ENCODE data around the gene SLC8A1. TPM values are rescaled to one million over a fixed set of nuclear protein-coding genes. Genes with fewer than 3 reads are reported as not detected.

The SLC8A1 gene
- total RNA-seq, 1 donor from 2014 or later, result 1.9 TPM

- no peaks in the 10 kb centered on the region for H3K9me3 Mint-ChIP-seq (ENCODE audit: unreplicated experiment)
- DNase-seq, result no peak
Observed at GRCh38 chr2:40169430-40169829, 282.5 kb downstream of the SLC8A1 start.

GRCh38 chr2:40168546-40168945, 283.3 kb downstream of the SLC8A1 start:
- DNase-seq, result no peak
- peaks cover 10% of the 10 kb centered on the region for H3K4me1 Mint-ChIP-seq (ENCODE audit: low read depth, unreplicated experiment)
- no peaks in the 10 kb centered on the region for H3K9me3 Mint-ChIP-seq (ENCODE audit: unreplicated experiment)
- H3K27ac Mint-ChIP-seq (ENCODE audit: unreplicated experiment), result no peak overlapping the region
- TF ChIP-seq CTCF (IDR thresholded peaks at IDR 0.05; ENCODE audit: partially characterized antibody, unreplicated experiment), result no peak
- H3K36me3 Mint-ChIP-seq (ENCODE audit: unreplicated experiment), result no peaks in the 10 kb centered on the region
- H3K4me3 Mint-ChIP-seq (ENCODE audit: unreplicated experiment), result no peak overlapping the region
- H3K27me3 Mint-ChIP-seq (ENCODE audit: unreplicated experiment), result peaks cover 2% of the 10 kb centered on the region

More at GRCh38 chr2:40169430-40169829, 282.5 kb downstream of the SLC8A1 start:
- no peak overlapping the region for H3K4me3 Mint-ChIP-seq (ENCODE audit: unreplicated experiment)
- no peak for TF ChIP-seq CTCF (IDR thresholded peaks at IDR 0.05; ENCODE audit: partially characterized antibody, unreplicated experiment)
- H3K4me1 Mint-ChIP-seq (ENCODE audit: low read depth, unreplicated experiment), result peaks cover 9% of the 10 kb centered on the region
- no peak overlapping the region for H3K27ac Mint-ChIP-seq (ENCODE audit: unreplicated experiment)
- no peaks in the 10 kb centered on the region for H3K36me3 Mint-ChIP-seq (ENCODE audit: unreplicated experiment)
- H3K27me3 Mint-ChIP-seq (ENCODE audit: unreplicated experiment), result peaks cover 2% of the 10 kb centered on the region

- Mint-ChIP-seq H3K9me3 (ENCODE audit: unreplicated experiment) (no peaks in the 10 kb centered on the region), H3K27ac (ENCODE audit: unreplicated experiment) (no peak overlapping the region), H3K4me1 (ENCODE audit: low read depth, unreplicated experiment) (peaks cover 10% of the 10 kb centered on the region), H3K27me3 (ENCODE audit: unreplicated experiment) (peaks cover 2% of the 10 kb centered on the region), H3K4me3 (ENCODE audit: unreplicated experiment) (no peak overlapping the region), H3K36me3 (ENCODE audit: unreplicated experiment) (no peaks in the 10 kb centered on the region)
- DNase-seq, result no peak
- TF ChIP-seq CTCF (IDR thresholded peaks at IDR 0.05; ENCODE audit: partially characterized antibody, unreplicated experiment), result no peak
Observed at GRCh38 chr2:40168032-40168431, 283.9 kb downstream of the SLC8A1 start.

GRCh38 chr2:40166006-40166405, 285.9 kb downstream of the SLC8A1 start:
- Mint-ChIP-seq H3K4me1 (ENCODE audit: low read depth, unreplicated experiment) (peaks cover 10% of the 10 kb centered on the region), H3K9me3 (ENCODE audit: unreplicated experiment) (no peaks in the 10 kb centered on the region), H3K4me3 (ENCODE audit: unreplicated experiment) (no peak overlapping the region), H3K36me3 (ENCODE audit: unreplicated experiment) (no peaks in the 10 kb centered on the region), H3K27ac (ENCODE audit: unreplicated experiment) (no peak overlapping the region), H3K27me3 (ENCODE audit: unreplicated experiment) (peaks cover 2% of the 10 kb centered on the region)
- TF ChIP-seq CTCF (IDR thresholded peaks at IDR 0.05; ENCODE audit: partially characterized antibody, unreplicated experiment), result no peak
- DNase-seq, result no peak

- no peak overlapping the region for H3K27ac Mint-ChIP-seq (ENCODE audit: unreplicated experiment)
- no peak overlapping the region for H3K4me3 Mint-ChIP-seq (ENCODE audit: unreplicated experiment)
- no peak for TF ChIP-seq CTCF (IDR thresholded peaks at IDR 0.05; ENCODE audit: partially characterized antibody, unreplicated experiment)
- H3K9me3 Mint-ChIP-seq (ENCODE audit: unreplicated experiment), result no peaks in the 10 kb centered on the region
- no peaks in the 10 kb centered on the region for H3K36me3 Mint-ChIP-seq (ENCODE audit: unreplicated experiment)
- no peak for DNase-seq
- H3K27me3 Mint-ChIP-seq (ENCODE audit: unreplicated experiment), result peaks cover 2% of the 10 kb centered on the region
- peaks cover 10% of the 10 kb centered on the region for H3K4me1 Mint-ChIP-seq (ENCODE audit: low read depth, unreplicated experiment)
Observed at GRCh38 chr2:40165509-40165844, 286.4 kb downstream of the SLC8A1 start.
